K562 (cell line): ENCODE results near the gene FAM161B. TPM values are rescaled to one million over a fixed set of nuclear protein-coding genes. Genes with fewer than 3 reads are reported as not detected.

Experiments
- ARID1B ChIP-seq: fragments of 450-650 bp; IDR thresholded peaks from 2 replicates; pipeline ENCODE4 v1.6.1; 2016; ENCODE audit warnings: antibody characterized with exemption, mild to moderate bottlenecking, inconsistent platforms
- CBFA2T3 ChIP-seq: fragments of 450-650 bp; IDR thresholded peaks from 2 replicates; pipeline ENCODE4 v1.6.1; 2017
- CHCHD3 ChIP-seq: fragments of 250-450 bp; sonication (Bioruptor Pico); IDR thresholded peaks from 2 replicates; pipeline ENCODE4 v2.1.2; 2022; ENCODE audit warnings: mild to moderate bottlenecking
- EHMT2 ChIP-seq: fragments of 450-650 bp; IDR thresholded peaks from 2 replicates; pipeline ENCODE4 v1.6.1; 2018; ENCODE audit warnings: antibody characterized with exemption
- EP300 ChIP-seq: IDR thresholded peaks from 2 replicates; pipeline ENCODE4 v1.6.1; 2012; ENCODE audit warnings: low read length, improper control_type of control experiment
- ETV1 ChIP-seq: fragments of 450-650 bp; conservative IDR thresholded peaks from 2 replicates; pipeline ENCODE4 v1.6.1; 2016; ENCODE audit warnings: missing genetic modification characterization, control low read depth, low read depth, missing compliant biosample characterization
- OTX1 ChIP-seq: fragments of 450-650 bp; formaldehyde crosslinking; IDR thresholded peaks from 2 replicates; pipeline ENCODE4 v1.4.0; 2022; ENCODE audit warnings: mild to moderate bottlenecking
- PHTF2 ChIP-seq: fragments of 250-450 bp; sonication (Bioruptor Pico); IDR thresholded peaks from 2 replicates; pipeline ENCODE4 v1.5.0; 2021; ENCODE audit warnings: mild to moderate bottlenecking
- SIX5 ChIP-seq, 2 experiments: IDR thresholded peaks; 2 replicates each; pipeline ENCODE4 v1.6.1; 2011; ENCODE audit warnings: low read length in 2 of 2, borderline replicate concordance in 1 of 2, low read depth in 1 of 2, mild to moderate bottlenecking in 1 of 2, moderate library complexity in 1 of 2; ENCODE audit not compliant: insufficient read depth in 1 of 2
- SP1 ChIP-seq: sonication (generic); formaldehyde crosslinking; IDR thresholded peaks from 2 replicates; pipeline ENCODE4 v1.8.1; 2022; ENCODE audit warnings: mild to moderate bottlenecking, missing genetic modification reagents
- TAL1 ChIP-seq: fragments of 450-650 bp; IDR thresholded peaks from 2 replicates; pipeline ENCODE4 v1.6.1; 2016; ENCODE audit warnings: mild to moderate bottlenecking
- YBX1 ChIP-seq: fragments of 450-650 bp; IDR thresholded peaks from 2 replicates; pipeline ENCODE4 v1.7.1; 2016; ENCODE audit warnings: mild to moderate bottlenecking
- ZBTB17 ChIP-seq: fragments of 450-650 bp; formaldehyde crosslinking; IDR thresholded peaks from 2 replicates; pipeline ENCODE4 v1.4.0; 2020; ENCODE audit warnings: mild to moderate bottlenecking
- ZNF23 ChIP-seq: fragments of 250-450 bp; sonication (Bioruptor Pico); IDR thresholded peaks from 2 replicates; pipeline ENCODE4 v1.4.0; 2020; ENCODE audit warnings: mild to moderate bottlenecking
- ZNF354B ChIP-seq: fragments of 250-450 bp; sonication (Bioruptor Pico); IDR thresholded peaks from 2 replicates; pipeline ENCODE4 v1.4.0; 2020
- ZNF639 ChIP-seq, 2 experiments: fragments of 200-800 bp in 1 of 2; sonication (Bioruptor generic) in 1 of 2; sonication (generic) in 1 of 2; formaldehyde crosslinking in 1 of 2; IDR thresholded peaks in 1 of 2; conservative IDR thresholded peaks in 1 of 2; 2 replicates each; pipeline versions ENCODE4 v1.5.0 to v1.6.1; 2016 to 2020; ENCODE audit warnings: missing compliant biosample characterization in 1 of 2, missing genetic modification characterization in 1 of 2, missing genetic modification reagents in 1 of 2
- polyA plus RNA-seq, 8 experiments: library from polyadenylated mRNA; depleted of rRNA in 4 of 8; stranded (reverse) in 5 of 8; unstranded in 3 of 8; fragments of >200 nt; fragmentation: Nextera tagmentation in 2 of 8; fragmentation: Illumina TruSeq in 1 of 8; extraction: Ambion mirVana in 2 of 8; extraction: Trizol in 1 of 8; gene quantifications; 2 replicates each; pipeline versions ENCODE4 v1.2.1 to v1.2.3, GENCODE V29; 2011 to 2014; ENCODE audit warnings: inconsistent platforms in 1 of 8, missing spikeins in 1 of 8
- total RNA-seq, 7 experiments: library from RNA; depleted of rRNA in 6 of 7; stranded (reverse); fragments of >200 nt in 6 of 7; fragmentation: Illumina TruSeq in 2 of 7; extraction: Trizol in 2 of 7; gene quantifications; 2 replicates each; pipeline versions ENCODE4 v1.2.1 to v1.2.3, GENCODE V29; 2011 to 2021; ENCODE audit warnings: low replicate concordance in 1 of 7
- TF ChIP-seq, protein P1 (sequence below): fragments of 250-450 bp; sonication (Bioruptor Pico); IDR thresholded peaks from 2 replicates; pipeline ENCODE4 v1.4.0; 2020; ENCODE audit warnings: mild to moderate bottlenecking, moderate library complexity
- TF ChIP-seq, protein P2 (sequence below): sonication (generic); IDR thresholded peaks from 2 replicates; pipeline ENCODE4 v1.6.1; 2016
- TF ChIP-seq, protein P3 (sequence below): sonication (generic); formaldehyde crosslinking; IDR thresholded peaks from 2 replicates; pipeline ENCODE4 v1.8.1; 2023; ENCODE audit warnings: mild to moderate bottlenecking, missing genetic modification reagents
- TF ChIP-seq, protein P4 (sequence below): sonication (generic); formaldehyde crosslinking; IDR thresholded peaks from 2 replicates; pipeline ENCODE4 v1.8.0; 2023; ENCODE audit warnings: mild to moderate bottlenecking, missing genetic modification reagents
- TF ChIP-seq, protein P5 (sequence below): fragments of 250-450 bp; sonication (Bioruptor Pico); IDR thresholded peaks from 2 replicates; pipeline ENCODE4 v1.5.0; 2020; ENCODE audit warnings: mild to moderate bottlenecking

The FAM161B gene
- total and polyA plus RNA-seq, 9 of the 15 experiments (the other 6 are each of a cell fraction or from before 2014, with no cell fraction given), result 0.15 to 1.3 (median 0.84) TPM

- TF ChIP-seq ZNF639 (CRISPR knock-in tag; conservative IDR thresholded peaks at IDR 0.05 in 1 of 2, IDR thresholded peaks at IDR 0.05 in 1 of 2) (0 out of 4 replicates have a peak, but pooled peaks of 1 of the 2 experiments have one; percentile 51), TAL1 (no peak), EHMT2 (no peak), ETV1 (tag) (peak; percentile 87), ZNF354B (CRISPR knock-in tag) (no peak), ARID1B (no peak), CHCHD3 (no peak), PHTF2 (CRISPR knock-in tag) (no peak), SIX5 (IDR thresholded peaks at IDR 0.05; ENCODE audit: borderline replicate concordance in 1 of 2, insufficient read depth in 1 of 2, low read depth in 1 of 2, low read length in 2 of 2) (no peak; a peak in 1 of 4 replicates), SP1 (CRISPR knock-in tag) (peak; percentile 35; the same call in 1 of the 2 replicates), EP300 (peak; percentile 54; the same call in 1 of the 2 replicates), OTX1 (CRISPR knock-in tag) (no peak), ZNF23 (CRISPR knock-in tag) (no peak), ZBTB17 (CRISPR knock-in tag) (no peak), YBX1 (no peak), CBFA2T3 (no peak)
- TF ChIP-seq, protein P1, sequence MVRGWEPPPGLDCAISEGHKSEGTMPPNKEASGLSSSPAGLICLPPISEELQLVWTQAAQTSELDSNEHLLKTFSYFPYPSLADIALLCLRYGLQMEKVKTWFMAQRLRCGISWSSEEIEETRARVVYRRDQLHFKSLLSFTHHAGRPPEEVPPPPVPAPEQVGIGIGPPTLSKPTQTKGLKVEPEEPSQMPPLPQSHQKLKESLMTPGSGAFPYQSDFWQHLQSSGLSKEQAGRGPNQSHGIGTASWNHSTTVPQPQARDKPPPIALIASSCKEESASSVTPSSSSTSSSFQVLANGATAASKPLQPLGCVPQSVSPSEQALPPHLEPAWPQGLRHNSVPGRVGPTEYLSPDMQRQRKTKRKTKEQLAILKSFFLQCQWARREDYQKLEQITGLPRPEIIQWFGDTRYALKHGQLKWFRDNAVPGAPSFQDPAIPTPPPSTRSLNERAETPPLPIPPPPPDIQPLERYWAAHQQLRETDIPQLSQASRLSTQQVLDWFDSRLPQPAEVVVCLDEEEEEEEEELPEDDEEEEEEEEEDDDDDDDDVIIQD (CRISPR knock-in tag), result no peak
- TF ChIP-seq, protein P2, sequence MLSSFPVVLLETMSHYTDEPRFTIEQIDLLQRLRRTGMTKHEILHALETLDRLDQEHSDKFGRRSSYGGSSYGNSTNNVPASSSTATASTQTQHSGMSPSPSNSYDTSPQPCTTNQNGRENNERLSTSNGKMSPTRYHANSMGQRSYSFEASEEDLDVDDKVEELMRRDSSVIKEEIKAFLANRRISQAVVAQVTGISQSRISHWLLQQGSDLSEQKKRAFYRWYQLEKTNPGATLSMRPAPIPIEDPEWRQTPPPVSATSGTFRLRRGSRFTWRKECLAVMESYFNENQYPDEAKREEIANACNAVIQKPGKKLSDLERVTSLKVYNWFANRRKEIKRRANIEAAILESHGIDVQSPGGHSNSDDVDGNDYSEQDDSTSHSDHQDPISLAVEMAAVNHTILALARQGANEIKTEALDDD, result no peak
- TF ChIP-seq, protein P3, sequence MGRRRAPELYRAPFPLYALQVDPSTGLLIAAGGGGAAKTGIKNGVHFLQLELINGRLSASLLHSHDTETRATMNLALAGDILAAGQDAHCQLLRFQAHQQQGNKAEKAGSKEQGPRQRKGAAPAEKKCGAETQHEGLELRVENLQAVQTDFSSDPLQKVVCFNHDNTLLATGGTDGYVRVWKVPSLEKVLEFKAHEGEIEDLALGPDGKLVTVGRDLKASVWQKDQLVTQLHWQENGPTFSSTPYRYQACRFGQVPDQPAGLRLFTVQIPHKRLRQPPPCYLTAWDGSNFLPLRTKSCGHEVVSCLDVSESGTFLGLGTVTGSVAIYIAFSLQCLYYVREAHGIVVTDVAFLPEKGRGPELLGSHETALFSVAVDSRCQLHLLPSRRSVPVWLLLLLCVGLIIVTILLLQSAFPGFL (CRISPR knock-in tag), result no peak
- TF ChIP-seq, protein P4, sequence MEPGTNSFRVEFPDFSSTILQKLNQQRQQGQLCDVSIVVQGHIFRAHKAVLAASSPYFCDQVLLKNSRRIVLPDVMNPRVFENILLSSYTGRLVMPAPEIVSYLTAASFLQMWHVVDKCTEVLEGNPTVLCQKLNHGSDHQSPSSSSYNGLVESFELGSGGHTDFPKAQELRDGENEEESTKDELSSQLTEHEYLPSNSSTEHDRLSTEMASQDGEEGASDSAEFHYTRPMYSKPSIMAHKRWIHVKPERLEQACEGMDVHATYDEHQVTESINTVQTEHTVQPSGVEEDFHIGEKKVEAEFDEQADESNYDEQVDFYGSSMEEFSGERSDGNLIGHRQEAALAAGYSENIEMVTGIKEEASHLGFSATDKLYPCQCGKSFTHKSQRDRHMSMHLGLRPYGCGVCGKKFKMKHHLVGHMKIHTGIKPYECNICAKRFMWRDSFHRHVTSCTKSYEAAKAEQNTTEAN, result no peak
- TF ChIP-seq, protein P5, sequence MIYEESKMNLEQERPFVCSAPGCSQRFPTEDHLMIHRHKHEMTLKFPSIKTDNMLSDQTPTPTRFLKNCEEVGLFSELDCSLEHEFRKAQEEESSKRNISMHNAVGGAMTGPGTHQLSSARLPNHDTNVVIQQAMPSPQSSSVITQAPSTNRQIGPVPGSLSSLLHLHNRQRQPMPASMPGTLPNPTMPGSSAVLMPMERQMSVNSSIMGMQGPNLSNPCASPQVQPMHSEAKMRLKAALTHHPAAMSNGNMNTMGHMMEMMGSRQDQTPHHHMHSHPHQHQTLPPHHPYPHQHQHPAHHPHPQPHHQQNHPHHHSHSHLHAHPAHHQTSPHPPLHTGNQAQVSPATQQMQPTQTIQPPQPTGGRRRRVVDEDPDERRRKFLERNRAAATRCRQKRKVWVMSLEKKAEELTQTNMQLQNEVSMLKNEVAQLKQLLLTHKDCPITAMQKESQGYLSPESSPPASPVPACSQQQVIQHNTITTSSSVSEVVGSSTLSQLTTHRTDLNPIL (CRISPR knock-in tag), result no peak
Observed at GRCh38 chr14:73886449-73887317, 63.2 kb downstream of the FAM161B start, which contains the start of gene ZNF410 (continued).
